ENCODE measurements around the gene KCNK10. TPM values are rescaled to one million over a fixed set of nuclear protein-coding genes. Genes with fewer than 3 reads are reported as not detected.

KCNK10 gene
- total and polyA plus RNA-seq, 2 of the 8 experiments (the other 6 are each of a cell fraction or from before 2014, with no cell fraction given) = 0.45 to 0.63 TPM

DNA sequence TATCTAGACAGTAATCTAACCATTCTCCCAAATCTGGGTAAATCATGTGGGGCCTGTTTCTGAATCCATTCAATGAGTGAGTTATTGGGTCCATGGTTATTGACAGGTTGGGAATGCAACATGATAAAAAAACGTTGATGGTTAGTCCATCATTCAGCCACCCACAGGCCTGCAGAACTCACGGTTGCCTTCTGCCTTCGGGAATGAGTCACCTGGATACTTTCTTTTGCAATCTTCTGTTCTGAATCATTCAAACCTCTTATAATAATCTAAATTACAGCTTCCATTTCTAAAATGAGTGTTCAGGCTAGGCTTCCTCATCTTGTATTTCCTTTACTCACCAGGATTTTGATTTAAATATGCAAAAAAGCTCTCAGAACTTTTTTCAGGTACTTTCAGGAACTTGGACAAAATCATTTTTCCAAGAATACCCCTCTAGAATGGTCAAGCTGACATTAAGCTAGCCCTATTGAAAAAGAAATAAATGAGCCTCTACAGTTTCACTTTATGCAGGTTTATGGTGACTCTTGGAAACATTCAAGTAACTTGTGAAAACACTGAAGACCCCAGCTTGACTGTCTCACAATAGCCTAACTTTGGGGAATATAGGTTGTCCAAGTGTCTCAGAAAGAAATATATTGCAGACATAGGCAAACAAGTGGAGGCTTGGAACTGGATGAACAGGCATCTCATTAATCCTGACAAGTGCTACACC is 94.4 kb downstream of the KCNK10 start:
- H4K8ac ChIP-seq (ENCODE audit: extremely low read depth, insufficient read depth, low read length) = no peak overlapping the region
- no peak overlapping the region for H4K91ac ChIP-seq (replicated peaks; ENCODE audit: insufficient read length, low read length)
- H2BK20ac ChIP-seq (ENCODE audit: low read length) = no peak overlapping the region
- no peaks in the 10 kb centered on the region for H3K27me3 ChIP-seq (replicated peaks in 1 of 4; ENCODE audit: control insufficient read depth in 3 of 4, extremely low read depth in 1 of 4, insufficient read depth in 3 of 4, low read length in 3 of 4)
- H2BK15ac ChIP-seq (ENCODE audit: low read length) = no peak overlapping the region
- 79% methylated on average over 3 of the region's 3 CpGs; no CpG with 5 or more reads in 1 of the 2 experiments for WGBS, 2 experiments (ENCODE audit: extremely low coverage in 1 of 2, insufficient coverage in 1 of 2, insufficient read length in 1 of 2, insufficient replicate concordance in 2 of 2, low coverage in 1 of 2, low lambda C conversion rate in 2 of 2, missing lambda C conversion rate in 1 of 2)
- FAIRE-seq = no peak
- no peak overlapping the region for H3K4me2 ChIP-seq (ENCODE audit: insufficient read depth in 1 of 2, low read depth in 2 of 2, low read length in 2 of 2)
- CTCF ChIA-PET (ENCODE audit: partially characterized antibody) = interaction anchor here (0.7 to 8.4 kb wide), 5 partner anchors 18 to 283 kb away, joined by 3 to 96 read pairs (median 3); no protein-coding TSS in a partner anchor
- H3K79me2 ChIP-seq (ENCODE audit: control insufficient read depth in 1 of 2, insufficient read depth in 2 of 2, low read length in 2 of 2) = no peaks in the 10 kb centered on the region
- H2AK5ac ChIP-seq (ENCODE audit: low read depth, low read length) = no peak overlapping the region
- no peak for DNase-seq (ENCODE audit: low read depth in 1 of 2, low spot score in 2 of 2)
- H3K23me2 ChIP-seq (ENCODE audit: low read depth, low read length) = no peaks in the 10 kb centered on the region
- no peak overlapping the region for H2AFZ ChIP-seq (ENCODE audit: low read length)
- POLR2A ChIA-PET (ENCODE audit: partially characterized antibody) = no interaction called here
- no peak overlapping the region for H3K23ac ChIP-seq (ENCODE audit: insufficient read length)
- no peak overlapping the region for H2BK12ac ChIP-seq (ENCODE audit: low read depth, low read length)
- no peak overlapping the region for H3K14ac ChIP-seq (ENCODE audit: insufficient read length)
- H2BK5ac ChIP-seq (ENCODE audit: low read depth, low read length) = no peak overlapping the region
- no peaks in the 10 kb centered on the region for H3K9me3 ChIP-seq (ENCODE audit: insufficient read depth in 2 of 2, low read depth in 1 of 2, low read length in 1 of 2)
- no peak overlapping the region for H4K5ac ChIP-seq (ENCODE audit: insufficient read length, low read depth, low read length)
- no peaks in the 10 kb centered on the region for H3K36me3 ChIP-seq (ENCODE audit: control insufficient read depth in 2 of 4, insufficient read depth in 4 of 4, low read length in 3 of 4)
- no peak overlapping the region for H3K4ac ChIP-seq (replicated peaks; ENCODE audit: insufficient read length, low read depth, low read length)
- no peak overlapping the region for H3K18ac ChIP-seq (ENCODE audit: extremely low read depth, low read length)
- no peaks in the 10 kb centered on the region for H3K79me1 ChIP-seq (ENCODE audit: low read depth, low read length)
- no peak overlapping the region for H3K56ac ChIP-seq (replicated peaks; ENCODE audit: insufficient read length, low read depth, low read length)
- H3K4me3 ChIP-seq (ENCODE audit: extremely low read depth in 1 of 4, insufficient read depth in 2 of 4, low read depth in 3 of 4, low read length in 4 of 4) = no peak overlapping the region
- no peaks in the 10 kb centered on the region for H3K4me1 ChIP-seq (replicated peaks in 1 of 4; ENCODE audit: control insufficient read depth in 3 of 4, insufficient read depth in 4 of 4, low read length in 3 of 4)
- H3K27ac ChIP-seq (ENCODE audit: low read depth, low read length) = no peak overlapping the region
- H4K20me1 ChIP-seq (replicated peaks in 1 of 2; ENCODE audit: control insufficient read depth in 1 of 2, insufficient read depth in 2 of 2, low read length in 2 of 2) = no peaks in the 10 kb centered on the region
- H3K9ac ChIP-seq (replicated peaks in 1 of 4; ENCODE audit: extremely low read depth in 1 of 4, low read depth in 3 of 4, low read length in 3 of 4) = no peak overlapping the region
- no peak overlapping the region for H2BK120ac ChIP-seq (replicated peaks; ENCODE audit: low read depth, low read length)
- TF ChIP-seq TBP (IDR thresholded peaks at IDR 0.05; ENCODE audit: low read depth, low read length) (no peak), POU5F1 (IDR thresholded peaks at IDR 0.05; ENCODE audit: low read depth, low read length) (no peak), TAF7 (optimal IDR thresholded peaks at IDR 0.05; ENCODE audit: borderline replicate concordance, low read depth, low read length) (no peak), SIN3A (conservative IDR thresholded peaks at IDR 0.05 in 1 of 2, IDR thresholded peaks at IDR 0.05 in 1 of 2; ENCODE audit: low read depth in 1 of 2, low read length in 2 of 2) (no peak), BRCA1 (IDR thresholded peaks at IDR 0.05; ENCODE audit: low read depth, low read length) (no peak), EP300 (IDR thresholded peaks at IDR 0.05; ENCODE audit: borderline replicate concordance in 1 of 2, low read depth in 2 of 2, low read length in 2 of 2) (no peak), BCL11A (IDR thresholded peaks at IDR 0.05; ENCODE audit: low read depth in 2 of 2, low read length in 2 of 2) (no peak), SP1 (IDR thresholded peaks at IDR 0.05; ENCODE audit: low read depth, low read length) (no peak), RAD21 (IDR thresholded peaks at IDR 0.05 in 1 of 2, conservative IDR thresholded peaks at IDR 0.05 in 1 of 2; ENCODE audit: low read depth in 2 of 2, low read length in 2 of 2) (no peak)
- TF ChIP-seq, protein P1, sequence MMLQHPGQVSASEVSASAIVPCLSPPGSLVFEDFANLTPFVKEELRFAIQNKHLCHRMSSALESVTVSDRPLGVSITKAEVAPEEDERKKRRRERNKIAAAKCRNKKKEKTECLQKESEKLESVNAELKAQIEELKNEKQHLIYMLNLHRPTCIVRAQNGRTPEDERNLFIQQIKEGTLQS (IDR thresholded peaks at IDR 0.05; ENCODE audit: insufficient read depth, low read depth, low read length) = no peak

Data from H1 (cell line).